Measurements from ENCODE around the gene VGLL4. TPM values are rescaled to one million over a fixed set of nuclear protein-coding genes. Genes with fewer than 3 reads are reported as not detected.

The VGLL4 gene
- total RNA-seq, 1 experiment from 2014 or later, result 46.3 TPM

- peaks cover 21% of the 10 kb centered on the region; the same call in 1 of the 2 replicates for H3K79me2 ChIP-seq (ENCODE audit: low read length)
- H3K4me3 ChIP-seq (ENCODE audit: low read length), result no peak overlapping the region
- no peak overlapping the region for H3K9ac ChIP-seq (ENCODE audit: low read length)
- no peaks in the 10 kb centered on the region for H3K36me3 ChIP-seq (ENCODE audit: low read depth, low read length)
- intact Hi-C loops (cut with micrococcal nuclease), result no loop called here
- H3K9me2 ChIP-seq (replicated peaks; ENCODE audit: low read length), result no peaks in the 10 kb centered on the region
- ChIA-PET POLR2A (ENCODE audit: unreplicated experiment) (no interaction called here), CTCF (interaction anchor here (0.7 kb wide), 1 partner anchor 32 kb away, joined by 3 read pairs; no protein-coding TSS in a partner anchor)
- H3K27me3 ChIP-seq (ENCODE audit: low read length), result no peaks in the 10 kb centered on the region
- no peak for ATAC-seq
- no peak for TF ChIP-seq EZH2phosphoT487 (IDR thresholded peaks at IDR 0.05; ENCODE audit: borderline replicate concordance, low read length)
- TF ChIP-seq EZH2 (IDR thresholded peaks at IDR 0.05; ENCODE audit: low read length, unreplicated experiment), result no peak
- TF ChIP-seq, protein P1, sequence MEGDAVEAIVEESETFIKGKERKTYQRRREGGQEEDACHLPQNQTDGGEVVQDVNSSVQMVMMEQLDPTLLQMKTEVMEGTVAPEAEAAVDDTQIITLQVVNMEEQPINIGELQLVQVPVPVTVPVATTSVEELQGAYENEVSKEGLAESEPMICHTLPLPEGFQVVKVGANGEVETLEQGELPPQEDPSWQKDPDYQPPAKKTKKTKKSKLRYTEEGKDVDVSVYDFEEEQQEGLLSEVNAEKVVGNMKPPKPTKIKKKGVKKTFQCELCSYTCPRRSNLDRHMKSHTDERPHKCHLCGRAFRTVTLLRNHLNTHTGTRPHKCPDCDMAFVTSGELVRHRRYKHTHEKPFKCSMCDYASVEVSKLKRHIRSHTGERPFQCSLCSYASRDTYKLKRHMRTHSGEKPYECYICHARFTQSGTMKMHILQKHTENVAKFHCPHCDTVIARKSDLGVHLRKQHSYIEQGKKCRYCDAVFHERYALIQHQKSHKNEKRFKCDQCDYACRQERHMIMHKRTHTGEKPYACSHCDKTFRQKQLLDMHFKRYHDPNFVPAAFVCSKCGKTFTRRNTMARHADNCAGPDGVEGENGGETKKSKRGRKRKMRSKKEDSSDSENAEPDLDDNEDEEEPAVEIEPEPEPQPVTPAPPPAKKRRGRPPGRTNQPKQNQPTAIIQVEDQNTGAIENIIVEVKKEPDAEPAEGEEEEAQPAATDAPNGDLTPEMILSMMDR (conservative IDR thresholded peaks at IDR 0.05; ENCODE audit: low read depth, low read length), result no peak
- no peak overlapping the region for H2AFZ ChIP-seq (ENCODE audit: low read length)
- H4K20me1 ChIP-seq (ENCODE audit: low read length), result no peaks in the 10 kb centered on the region
- 0 out of 2 replicates have a peak overlapping the region, but pooled peaks have one; percentile 7 for H3K4me2 ChIP-seq (ENCODE audit: low read length)
- peaks cover 14% of the 10 kb centered on the region for H3K4me1 ChIP-seq (ENCODE audit: insufficient read depth, low read length)
- BruUV-seq (replicated peaks), result no TSS peak
- no peak overlapping the region for H3K27ac ChIP-seq (ENCODE audit: low read length)
- no peaks in the 10 kb centered on the region for H3F3A ChIP-seq (ENCODE audit: low read length, unreplicated experiment)
- DNase-seq, result no peak
- no peaks in the 10 kb centered on the region for H3K9me3 ChIP-seq (ENCODE audit: low read length)
Measured at GRCh38 chr3:11691767-11692531, 48.2 kb upstream of the VGLL4 start.

GRCh38 chr3:11690863-11691766 is 47.4 kb upstream of the VGLL4 start:
- Histone ChIP-seq H3K4me1 (ENCODE audit: insufficient read depth, low read length) (peaks cover 14% of the 10 kb centered on the region), H3K27me3 (ENCODE audit: low read length) (no peaks in the 10 kb centered on the region), H4K20me1 (ENCODE audit: low read length) (no peaks in the 10 kb centered on the region), H3K9ac (ENCODE audit: low read length) (no peak overlapping the region), H2AFZ (ENCODE audit: low read length) (no peak overlapping the region), H3K9me2 (replicated peaks; ENCODE audit: low read length) (no peaks in the 10 kb centered on the region), H3K27ac (ENCODE audit: low read length) (no peak overlapping the region), H3F3A (ENCODE audit: low read length, unreplicated experiment) (no peaks in the 10 kb centered on the region), H3K4me3 (ENCODE audit: low read length) (no peak overlapping the region), H3K4me2 (ENCODE audit: low read length) (peak overlapping the region; percentile 7; the same call in 1 of the 2 replicates), H3K79me2 (ENCODE audit: low read length) (peaks cover 13% of the 10 kb centered on the region; the same call in 1 of the 2 replicates), H3K36me3 (ENCODE audit: low read depth, low read length) (no peaks in the 10 kb centered on the region), H3K9me3 (ENCODE audit: low read length) (no peaks in the 10 kb centered on the region)
- intact Hi-C loops (cut with micrococcal nuclease), result no loop called here
- BruUV-seq (replicated peaks), result no TSS peak
- no peak for TF ChIP-seq EZH2 (IDR thresholded peaks at IDR 0.05; ENCODE audit: low read length, unreplicated experiment)
- TF ChIP-seq, protein P1 (conservative IDR thresholded peaks at IDR 0.05; ENCODE audit: low read depth, low read length), result no peak
- no peak for TF ChIP-seq EZH2phosphoT487 (IDR thresholded peaks at IDR 0.05; ENCODE audit: borderline replicate concordance, low read length)
- ChIA-PET POLR2A (ENCODE audit: unreplicated experiment) (no interaction called here), CTCF (no interaction called here)
- ATAC-seq, result peak; percentile 54; the same call in 1 of the 2 replicates
- DNase-seq, result peak; percentile 72

Data from PC-3 (cell line).